A673 (cell line): ENCODE measurements around the gene MCAT.

ENCODE experiments used
- EZH2 ChIP-seq: fragments of 200-600 bp; sonication (generic); IDR thresholded peaks from 2 replicates; pipeline ENCODE4 v1.6.1; 2017; ENCODE audit warnings: borderline replicate concordance, low read depth, mild to moderate bottlenecking, mixed read lengths, antibody characterized with exemption, low read length; ENCODE audit not compliant: poor library complexity, severe bottlenecking
- TF ChIP-seq, protein P1 (sequence below): fragments of 300-800, 200-600 bp; sonication (generic); conservative IDR thresholded peaks from 2 replicates; pipeline ENCODE4 v1.5.1; 2017; ENCODE audit warnings: low read depth, mild to moderate bottlenecking, antibody characterized with exemption, low read length, moderate library complexity, mixed read lengths

- TF ChIP-seq, protein P1, sequence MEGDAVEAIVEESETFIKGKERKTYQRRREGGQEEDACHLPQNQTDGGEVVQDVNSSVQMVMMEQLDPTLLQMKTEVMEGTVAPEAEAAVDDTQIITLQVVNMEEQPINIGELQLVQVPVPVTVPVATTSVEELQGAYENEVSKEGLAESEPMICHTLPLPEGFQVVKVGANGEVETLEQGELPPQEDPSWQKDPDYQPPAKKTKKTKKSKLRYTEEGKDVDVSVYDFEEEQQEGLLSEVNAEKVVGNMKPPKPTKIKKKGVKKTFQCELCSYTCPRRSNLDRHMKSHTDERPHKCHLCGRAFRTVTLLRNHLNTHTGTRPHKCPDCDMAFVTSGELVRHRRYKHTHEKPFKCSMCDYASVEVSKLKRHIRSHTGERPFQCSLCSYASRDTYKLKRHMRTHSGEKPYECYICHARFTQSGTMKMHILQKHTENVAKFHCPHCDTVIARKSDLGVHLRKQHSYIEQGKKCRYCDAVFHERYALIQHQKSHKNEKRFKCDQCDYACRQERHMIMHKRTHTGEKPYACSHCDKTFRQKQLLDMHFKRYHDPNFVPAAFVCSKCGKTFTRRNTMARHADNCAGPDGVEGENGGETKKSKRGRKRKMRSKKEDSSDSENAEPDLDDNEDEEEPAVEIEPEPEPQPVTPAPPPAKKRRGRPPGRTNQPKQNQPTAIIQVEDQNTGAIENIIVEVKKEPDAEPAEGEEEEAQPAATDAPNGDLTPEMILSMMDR, result no peak
- TF ChIP-seq EZH2, result no peak
These were observed 26.9 kb upstream of the MCAT start for GRCh38 chr22:43170131-43170480.
